ENCODE results near the gene HSD17B1.
"Not testable (repeated sequence)": the region's sequence is repeated elsewhere in the genome, so short reads cannot be mapped to it uniquely, and the experiment has no call there.

The HSD17B1 gene

GRCh38 chr17:42552736-42553135 is at the start of gene HSD17B1:
Gene HSD17B1, plus strand, starts transcription at chr17:42552923. Its CDS starts 11 bp downstream, at chr17:42552934.
- DNase-seq (ENCODE audit: low read depth) = not testable (repeated sequence)

- DNase-seq (ENCODE audit: low read depth) = no peak
Measured at GRCh38 chr17:42502926-42503325, 49.8 kb upstream of the HSD17B1 start.

DNA sequence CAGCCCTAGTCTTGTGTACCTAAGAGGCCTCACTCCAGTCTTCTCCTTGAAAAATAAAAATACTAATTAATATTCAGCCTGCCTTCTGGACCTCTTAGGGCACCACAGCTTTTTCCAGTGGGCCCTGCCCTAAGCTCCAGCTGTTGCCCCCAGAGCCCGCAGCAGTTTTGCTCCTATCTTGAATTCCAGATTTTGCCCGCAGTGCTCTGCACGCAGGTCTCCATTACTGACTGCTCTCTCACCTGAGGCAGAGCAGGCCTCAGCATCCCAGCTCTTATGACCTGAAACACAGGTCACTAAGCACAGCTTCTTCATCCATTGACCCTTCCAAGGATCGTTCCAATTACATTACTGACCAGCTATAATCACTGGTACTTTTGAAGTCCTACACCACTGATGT is 45.1 kb upstream of the HSD17B1 start:
- DNase-seq (ENCODE audit: low read depth) = no peak

GRCh38 chr17:42508426-42509165 is 44.1 kb upstream of the HSD17B1 start:
- DNase-seq (ENCODE audit: low read depth) = no peak

GRCh38 chr17:42509409-42509808 is 43.3 kb upstream of the HSD17B1 start:
- DNase-seq (ENCODE audit: low read depth) = no peak

- no peak for DNase-seq (ENCODE audit: low read depth)
Measured at GRCh38 chr17:42509841-42510240, 42.9 kb upstream of the HSD17B1 start.

DNA sequence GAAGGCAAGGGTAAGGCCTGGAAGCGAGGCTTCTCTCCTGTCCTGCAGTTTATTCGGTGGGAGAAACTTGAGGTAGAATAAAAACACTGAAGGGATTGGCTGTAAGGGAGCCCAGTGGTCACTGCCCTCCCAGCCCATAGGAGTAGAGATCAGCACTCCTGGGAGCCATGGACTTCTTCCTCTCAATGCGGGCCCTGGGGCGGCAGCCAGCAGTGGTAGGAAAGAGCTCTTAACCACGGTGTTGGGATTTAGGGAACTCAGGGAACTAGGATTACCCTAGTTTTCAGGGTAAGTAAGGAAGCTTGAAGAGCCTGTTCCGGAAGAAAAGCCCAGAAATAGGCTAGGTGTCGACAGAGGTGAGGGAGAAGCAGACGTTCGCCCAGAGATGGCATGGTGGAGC is 40.5 kb upstream of the HSD17B1 start:
- DNase-seq (ENCODE audit: low read depth) = no peak

DNA sequence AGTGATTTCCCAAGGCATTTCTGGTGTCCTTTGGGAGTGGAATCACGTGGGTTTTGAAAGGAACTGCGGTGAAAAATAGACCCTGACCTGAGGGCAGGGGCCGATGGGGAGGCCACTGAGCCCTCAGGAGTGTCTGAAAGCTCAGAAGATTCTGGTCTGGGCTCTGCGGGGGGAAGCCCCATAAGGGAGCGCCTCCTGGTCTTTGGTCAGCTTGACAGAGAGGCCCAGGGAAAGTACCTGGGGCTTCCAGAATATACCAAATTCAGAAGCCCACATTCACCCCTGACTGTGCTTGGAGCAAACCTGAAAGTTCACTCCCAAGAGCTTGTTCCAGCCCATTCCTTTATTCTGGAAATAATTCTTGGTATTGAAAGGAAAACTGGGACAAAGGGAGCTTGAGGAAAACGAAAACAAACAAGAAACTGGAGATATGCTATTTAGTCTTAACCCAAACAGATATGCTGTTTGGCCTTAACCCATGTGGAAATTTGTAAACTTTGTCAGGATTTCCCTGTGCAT is 39.9 kb upstream of the HSD17B1 start:
- DNase-seq (ENCODE audit: low read depth) = no peak

DNA sequence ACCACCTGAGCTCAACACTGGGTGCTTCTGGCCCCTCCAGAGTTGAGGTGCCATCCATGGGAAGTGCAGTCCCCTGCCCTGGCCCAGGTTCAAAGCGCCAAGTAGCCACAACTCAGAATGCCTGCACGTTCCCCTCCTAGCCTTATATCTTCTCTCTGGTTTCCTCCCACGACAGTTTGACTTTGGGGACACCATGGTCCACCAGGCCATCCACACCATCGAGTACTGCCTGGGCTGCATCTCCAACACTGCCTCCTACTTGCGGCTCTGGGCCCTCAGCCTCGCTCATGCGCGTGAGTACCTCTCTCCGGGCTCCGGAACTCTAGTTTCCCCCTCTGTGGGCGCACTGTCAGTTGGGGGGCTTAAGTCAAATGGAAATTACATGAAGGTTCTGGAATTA is 39.0 kb upstream of the HSD17B1 start:
- no peak for DNase-seq (ENCODE audit: low read depth)

- no peak for DNase-seq (ENCODE audit: low read depth)
Measured at GRCh38 chr17:42514279-42514678, 38.4 kb upstream of the HSD17B1 start.

DNA sequence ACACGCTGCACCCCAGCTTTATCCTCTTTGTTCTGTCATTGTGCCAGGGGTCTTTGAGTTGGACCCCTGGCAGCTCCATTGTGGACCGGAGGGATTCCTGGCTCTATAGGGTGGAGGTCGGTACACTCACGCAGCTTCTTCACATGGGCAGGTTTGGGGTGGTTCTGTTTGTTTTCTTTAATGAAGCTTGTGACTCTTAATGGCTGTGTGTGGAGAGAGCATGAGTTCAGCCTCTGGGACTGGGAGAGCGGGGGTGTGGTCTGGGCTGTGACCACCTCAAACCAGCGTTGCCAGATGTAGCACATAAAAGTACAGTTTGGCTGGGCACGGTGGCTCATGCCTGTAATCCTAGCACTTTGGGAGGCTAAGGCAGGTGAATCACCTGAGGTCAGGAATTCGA is 37.9 kb upstream of the HSD17B1 start:
- no peak for DNase-seq (ENCODE audit: low read depth)

GRCh38 chr17:42517516-42517915 is 35.2 kb upstream of the HSD17B1 start:
- DNase-seq (ENCODE audit: low read depth) = peak; percentile 69

GRCh38 chr17:42518046-42518754 is 34.5 kb upstream of the HSD17B1 start:
- DNase-seq (ENCODE audit: low read depth) = no peak

- no peak for DNase-seq (ENCODE audit: low read depth)
Measured at GRCh38 chr17:42518755-42519545, 33.8 kb upstream of the HSD17B1 start.

GRCh38 chr17:42519546-42520491 is 32.9 kb upstream of the HSD17B1 start:
- DNase-seq (ENCODE audit: low read depth) = no peak

GRCh38 chr17:42520540-42520951 is 32.2 kb upstream of the HSD17B1 start:
- peak; percentile 23 for DNase-seq (ENCODE audit: low read depth)

DNA sequence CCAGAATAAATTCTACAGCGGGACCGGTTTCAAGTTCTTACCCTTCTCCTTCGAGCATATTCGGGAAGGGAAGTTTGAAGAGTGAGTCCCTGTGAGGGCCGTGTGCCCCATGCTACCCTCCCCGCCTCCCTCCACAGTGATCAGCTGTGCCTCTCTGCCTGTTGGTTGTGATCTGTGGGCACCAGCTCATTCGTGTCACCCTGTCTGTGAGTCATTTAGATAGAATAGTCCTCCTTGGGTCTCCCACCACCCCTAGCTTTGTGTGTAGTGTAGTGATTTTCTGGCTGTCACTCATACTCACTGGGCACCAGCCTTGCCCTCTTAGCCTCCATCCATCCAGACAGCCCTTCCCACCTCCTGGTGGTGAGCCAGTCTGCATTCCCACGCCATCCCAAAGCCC is 31.7 kb upstream of the HSD17B1 start:
- DNase-seq (ENCODE audit: low read depth) = no peak

DNA sequence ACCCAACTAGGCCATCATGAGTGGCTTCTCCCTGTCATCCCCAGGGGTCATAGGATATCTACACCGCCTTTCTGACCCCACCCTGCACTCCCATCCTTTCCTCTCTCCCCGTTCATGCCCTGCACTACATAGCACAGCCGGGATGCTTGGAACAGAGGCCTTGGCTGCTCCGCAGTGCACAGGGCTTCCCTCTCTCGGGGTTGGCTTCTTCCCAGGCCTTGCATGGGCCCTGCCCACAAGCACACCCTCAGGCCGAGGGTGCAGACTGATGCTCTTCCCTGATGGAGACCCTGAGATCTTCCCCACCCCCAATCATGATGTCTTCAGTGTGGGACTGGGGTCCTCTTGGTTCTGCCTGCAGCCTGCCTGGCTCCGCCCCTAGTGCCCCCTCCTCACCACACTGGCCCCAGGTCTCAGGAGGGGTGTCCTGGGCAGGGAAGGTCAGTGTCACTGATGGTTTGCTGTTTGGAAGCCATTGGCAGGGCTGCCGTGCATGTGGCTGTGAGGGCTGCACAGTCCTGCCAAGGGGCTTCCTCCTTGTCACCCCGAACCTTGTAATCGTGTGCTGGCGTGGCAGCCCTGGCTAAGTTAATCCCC is 31.0 kb upstream of the HSD17B1 start:
- no peak for DNase-seq (ENCODE audit: low read depth)

DNA sequence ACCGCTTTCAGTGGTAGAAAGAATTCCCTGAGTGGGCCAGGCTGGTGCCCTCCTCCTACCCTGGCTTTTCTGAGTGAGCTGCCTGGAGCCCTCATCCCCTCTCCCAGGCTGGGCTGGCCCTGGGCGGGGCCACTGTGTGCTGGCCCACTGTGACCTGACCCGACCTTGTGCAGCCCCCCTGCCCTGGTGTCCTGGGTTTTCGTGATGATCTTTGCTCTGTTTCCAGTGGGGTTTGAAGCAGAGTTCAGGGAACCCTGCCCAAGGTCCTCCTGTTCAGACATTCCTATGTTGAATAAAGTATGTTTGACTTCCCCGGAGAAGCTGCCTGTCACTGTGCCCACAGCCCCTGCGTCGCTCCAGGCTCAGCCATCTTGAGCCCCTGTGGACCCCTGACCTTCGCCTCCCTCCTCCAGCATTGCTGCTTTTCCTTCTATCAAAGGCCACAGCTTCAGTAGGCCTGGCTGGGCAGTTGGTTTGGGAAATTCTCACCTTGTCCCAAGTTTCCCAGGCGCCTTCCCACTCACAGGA is 30.4 kb upstream of the HSD17B1 start:
- DNase-seq (ENCODE audit: low read depth) = no peak

GRCh38 chr17:42522798-42523278 is 29.9 kb upstream of the HSD17B1 start:
- DNase-seq (ENCODE audit: low read depth) = no peak

- no peak for DNase-seq (ENCODE audit: low read depth)
Measured at GRCh38 chr17:42525221-42525620, 27.5 kb upstream of the HSD17B1 start.

All from activated gamma-delta T cell treated with anti-CD3 and anti-CD28 coated beads, Interleukin-2, amount 50 U/mL, for 16 hours (primary cell).